ENCODE results near the gene PER3.

The PER3 gene

DNA sequence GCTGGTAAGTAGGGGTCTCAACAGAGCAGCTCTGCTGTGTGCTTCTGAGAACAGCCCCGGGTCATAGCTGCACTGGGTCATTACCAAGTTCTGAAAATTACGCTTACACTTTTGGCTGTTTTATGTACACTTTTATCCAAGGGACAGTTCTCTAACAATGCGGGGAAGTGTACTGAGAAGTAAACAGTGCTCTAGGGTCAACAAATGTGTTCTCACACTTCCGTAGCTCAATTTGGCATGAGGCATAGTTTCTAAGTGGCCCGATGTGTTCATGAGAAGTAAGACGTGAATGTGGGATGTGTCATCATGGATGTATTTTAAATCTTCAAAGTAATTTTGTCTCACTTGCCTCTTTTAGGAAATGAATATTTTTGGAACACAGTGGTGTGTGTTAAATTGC is 23.8 kb upstream of the PER3 start:
- DNase-seq (ENCODE audit: low read depth): no peak
- in situ Hi-C loops (cut with HindIII; ENCODE audit: low sequenced_read_pairs): no loop called here
- TF ChIP-seq, protein P1, sequence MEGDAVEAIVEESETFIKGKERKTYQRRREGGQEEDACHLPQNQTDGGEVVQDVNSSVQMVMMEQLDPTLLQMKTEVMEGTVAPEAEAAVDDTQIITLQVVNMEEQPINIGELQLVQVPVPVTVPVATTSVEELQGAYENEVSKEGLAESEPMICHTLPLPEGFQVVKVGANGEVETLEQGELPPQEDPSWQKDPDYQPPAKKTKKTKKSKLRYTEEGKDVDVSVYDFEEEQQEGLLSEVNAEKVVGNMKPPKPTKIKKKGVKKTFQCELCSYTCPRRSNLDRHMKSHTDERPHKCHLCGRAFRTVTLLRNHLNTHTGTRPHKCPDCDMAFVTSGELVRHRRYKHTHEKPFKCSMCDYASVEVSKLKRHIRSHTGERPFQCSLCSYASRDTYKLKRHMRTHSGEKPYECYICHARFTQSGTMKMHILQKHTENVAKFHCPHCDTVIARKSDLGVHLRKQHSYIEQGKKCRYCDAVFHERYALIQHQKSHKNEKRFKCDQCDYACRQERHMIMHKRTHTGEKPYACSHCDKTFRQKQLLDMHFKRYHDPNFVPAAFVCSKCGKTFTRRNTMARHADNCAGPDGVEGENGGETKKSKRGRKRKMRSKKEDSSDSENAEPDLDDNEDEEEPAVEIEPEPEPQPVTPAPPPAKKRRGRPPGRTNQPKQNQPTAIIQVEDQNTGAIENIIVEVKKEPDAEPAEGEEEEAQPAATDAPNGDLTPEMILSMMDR (IDR thresholded peaks at IDR 0.05; ENCODE audit: low read depth, low read length, missing control alignments): no peak
- H3K4me3 ChIP-seq (ENCODE audit: low read depth, low read length): no peak overlapping the region

DNA sequence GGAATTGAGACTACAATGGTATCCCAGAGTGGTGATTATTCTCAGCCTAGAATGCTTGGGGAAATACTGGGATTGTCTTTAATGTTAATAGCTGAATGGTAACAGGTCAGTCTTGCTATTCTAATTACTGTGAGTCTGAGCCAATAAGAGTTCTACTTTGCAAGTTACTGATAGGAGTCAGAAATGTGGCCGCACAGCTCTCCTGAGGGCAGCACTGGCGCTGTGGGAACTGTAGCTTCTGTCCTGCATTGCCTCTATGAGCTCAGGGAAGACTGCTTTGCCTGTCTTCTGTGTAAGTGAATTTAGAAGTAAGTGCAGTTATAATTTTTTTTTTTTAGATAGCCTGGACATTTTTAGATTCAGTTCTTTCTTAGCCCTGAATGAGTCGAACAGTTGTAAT is 23.0 kb upstream of the PER3 start:
- DNase-seq (ENCODE audit: low read depth): no peak
- H3K4me3 ChIP-seq (ENCODE audit: low read depth, low read length): no peak overlapping the region
- in situ Hi-C loops (cut with HindIII; ENCODE audit: low sequenced_read_pairs): no loop called here
- TF ChIP-seq, protein P1 (IDR thresholded peaks at IDR 0.05; ENCODE audit: low read depth, low read length, missing control alignments): no peak

DNA sequence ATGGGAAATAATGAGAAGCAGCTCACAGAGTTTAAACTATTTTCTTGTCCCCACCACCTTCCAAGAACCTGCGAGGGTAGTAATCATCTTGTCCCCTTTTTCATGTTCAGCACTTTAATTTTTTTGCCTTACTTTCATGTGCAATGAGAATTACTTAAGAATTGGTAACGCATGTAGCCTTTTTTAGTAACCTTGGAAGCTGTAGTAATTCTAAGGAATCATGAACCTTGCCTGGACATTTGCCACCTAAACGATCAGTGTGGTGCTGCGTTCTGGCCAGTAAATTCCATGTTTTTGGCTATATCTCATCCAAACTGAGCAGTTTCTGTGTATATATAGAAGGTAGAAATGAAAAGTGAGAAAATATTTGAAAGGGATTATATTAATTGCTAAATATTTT is 16.9 kb upstream of the PER3 start:
- in situ Hi-C loops (cut with HindIII; ENCODE audit: low sequenced_read_pairs): no loop called here
- no peak for DNase-seq (ENCODE audit: low read depth)
- H3K4me3 ChIP-seq (ENCODE audit: low read depth, low read length): no peak overlapping the region
- TF ChIP-seq, protein P1 (IDR thresholded peaks at IDR 0.05; ENCODE audit: low read depth, low read length, missing control alignments): no peak

DNA sequence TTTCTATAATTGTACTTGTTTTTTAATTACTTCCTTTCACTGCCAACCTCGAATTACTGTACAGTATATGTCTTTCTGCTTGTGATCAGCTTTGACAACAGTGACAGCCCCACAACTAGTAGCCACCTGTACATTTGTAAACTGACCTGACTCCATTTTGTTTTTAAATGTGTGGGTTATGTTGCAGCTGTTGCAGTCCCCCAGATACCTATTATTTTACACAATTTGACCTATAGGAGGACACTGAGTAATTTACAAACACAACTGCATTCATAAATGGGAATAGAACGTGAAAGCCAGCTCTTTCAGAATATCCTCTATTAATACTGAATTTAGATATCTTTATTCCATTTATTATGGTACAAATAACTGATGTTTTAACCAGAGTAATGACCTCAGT is 15.5 kb upstream of the PER3 start:
- no peak for DNase-seq (ENCODE audit: low read depth)
- no peak overlapping the region for H3K4me3 ChIP-seq (ENCODE audit: low read depth, low read length)
- TF ChIP-seq, protein P1 (IDR thresholded peaks at IDR 0.05; ENCODE audit: low read depth, low read length, missing control alignments): no peak
- in situ Hi-C loops (cut with HindIII; ENCODE audit: low sequenced_read_pairs): no loop called here

DNA sequence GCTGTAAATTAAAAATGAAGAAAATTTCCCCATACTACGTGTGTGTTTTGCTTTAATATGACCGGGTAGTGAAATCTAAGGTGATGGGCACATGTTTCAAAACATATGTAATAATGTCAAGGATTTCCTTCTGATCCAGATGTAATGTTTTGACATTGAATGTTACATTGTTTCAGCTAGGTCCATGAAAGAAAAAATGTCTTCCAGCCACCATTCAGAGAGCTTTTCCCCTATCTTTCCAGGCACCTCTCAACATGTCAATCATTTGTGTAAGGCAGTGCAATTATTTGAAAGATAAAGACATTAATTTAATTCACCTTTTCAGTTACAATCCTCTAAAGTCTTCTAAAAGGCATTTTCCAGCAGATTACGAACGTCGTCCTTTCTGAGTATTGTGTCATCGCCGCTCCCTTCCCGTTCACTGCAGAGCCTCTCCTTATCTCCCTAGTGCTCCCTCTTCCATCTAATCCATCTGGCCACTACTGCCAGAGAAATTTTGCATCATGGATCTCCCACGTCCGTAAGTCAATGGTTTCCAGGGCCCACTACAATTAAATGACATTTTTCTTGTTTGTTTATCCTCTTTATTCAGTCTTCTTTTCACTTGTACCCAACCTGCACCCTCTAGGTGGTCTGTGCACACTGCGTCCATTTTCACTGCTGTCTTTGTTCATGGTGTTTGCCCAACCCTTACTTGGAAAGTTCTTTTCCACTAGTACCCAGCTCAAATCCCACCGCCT is 14.2 kb upstream of the PER3 start:
- no peak for DNase-seq (ENCODE audit: low read depth)
- in situ Hi-C loops (cut with HindIII; ENCODE audit: low sequenced_read_pairs): no loop called here
- TF ChIP-seq, protein P1 (IDR thresholded peaks at IDR 0.05; ENCODE audit: low read depth, low read length, missing control alignments): no peak
- no peak overlapping the region for H3K4me3 ChIP-seq (ENCODE audit: low read depth, low read length)

DNA sequence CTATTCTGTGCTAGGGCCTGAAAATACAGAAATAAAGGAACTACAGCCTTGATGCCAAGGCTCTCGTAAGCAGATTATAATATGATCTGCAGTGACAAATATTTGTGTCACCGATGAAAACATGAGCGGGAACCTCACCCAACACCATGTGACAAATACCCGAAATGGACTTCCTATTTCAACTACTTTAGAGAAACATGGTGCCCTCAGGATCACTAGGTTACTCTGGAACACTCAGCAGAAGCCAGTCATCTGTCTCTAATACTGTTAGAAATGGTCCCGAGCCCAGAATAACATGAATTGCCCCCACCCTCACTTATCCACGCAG is 13.5 kb upstream of the PER3 start:
- TF ChIP-seq, protein P1 (IDR thresholded peaks at IDR 0.05; ENCODE audit: low read depth, low read length, missing control alignments): no peak

More for the DNA sequence above, 13.5 kb upstream of the PER3 start:
- H3K4me3 ChIP-seq (ENCODE audit: low read depth, low read length): peak overlapping the region; percentile 90
- DNase-seq (ENCODE audit: low read depth): no peak
- in situ Hi-C loops (cut with HindIII; ENCODE audit: low sequenced_read_pairs): no loop called here

All from astrocyte of the cerebellum (primary cell).